Fibroblast of lung (primary cell): ENCODE measurements around the gene LINC00305.

Experiments
- EZH2 ChIP-seq: IDR thresholded peaks from 2 replicates; pipeline ENCODE4 v1.5.1; 2012; ENCODE audit warnings: low read length, control low read depth, mild to moderate bottlenecking; ENCODE audit errors: missing control alignments
- TF ChIP-seq, protein P1 (sequence below), 2 donors: IDR thresholded peaks in 1 of 2; conservative IDR thresholded peaks in 1 of 2; 1 replicate in 1 of 2; 2 replicates in 1 of 2; pipeline ENCODE4 v1.5.1; 2011 to 2012; ENCODE audit warnings: low read length in 2 of 2, control low read depth in 1 of 2, inconsistent platforms in 1 of 2, low read depth in 1 of 2, mild to moderate bottlenecking in 1 of 2

DNA sequence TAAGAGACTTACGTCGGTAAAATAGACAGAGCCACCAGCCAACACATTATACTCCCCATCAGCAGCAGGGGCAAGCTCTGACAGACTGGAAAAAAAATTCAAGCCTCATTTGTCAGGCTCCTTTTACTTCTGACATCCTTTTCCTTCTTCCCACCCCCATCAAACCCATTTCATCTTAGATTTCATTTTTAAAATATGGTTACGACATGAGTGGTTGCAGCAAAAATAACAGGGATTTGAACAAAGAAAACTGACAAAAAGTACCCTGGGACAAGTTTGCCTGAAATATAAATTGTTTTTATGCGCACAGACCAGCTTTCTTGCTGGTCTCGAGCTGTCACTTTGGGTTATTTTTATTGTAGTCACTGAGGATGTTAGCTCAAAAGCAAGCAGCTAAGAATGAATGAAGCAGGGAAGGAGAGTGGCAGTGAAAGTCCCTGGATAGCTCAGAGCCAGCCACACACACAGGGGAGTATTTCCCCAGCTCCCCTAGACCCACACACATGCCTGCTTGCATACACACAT, 30.7 kb upstream of the LINC00305 start:
- TF ChIP-seq, protein P1, sequence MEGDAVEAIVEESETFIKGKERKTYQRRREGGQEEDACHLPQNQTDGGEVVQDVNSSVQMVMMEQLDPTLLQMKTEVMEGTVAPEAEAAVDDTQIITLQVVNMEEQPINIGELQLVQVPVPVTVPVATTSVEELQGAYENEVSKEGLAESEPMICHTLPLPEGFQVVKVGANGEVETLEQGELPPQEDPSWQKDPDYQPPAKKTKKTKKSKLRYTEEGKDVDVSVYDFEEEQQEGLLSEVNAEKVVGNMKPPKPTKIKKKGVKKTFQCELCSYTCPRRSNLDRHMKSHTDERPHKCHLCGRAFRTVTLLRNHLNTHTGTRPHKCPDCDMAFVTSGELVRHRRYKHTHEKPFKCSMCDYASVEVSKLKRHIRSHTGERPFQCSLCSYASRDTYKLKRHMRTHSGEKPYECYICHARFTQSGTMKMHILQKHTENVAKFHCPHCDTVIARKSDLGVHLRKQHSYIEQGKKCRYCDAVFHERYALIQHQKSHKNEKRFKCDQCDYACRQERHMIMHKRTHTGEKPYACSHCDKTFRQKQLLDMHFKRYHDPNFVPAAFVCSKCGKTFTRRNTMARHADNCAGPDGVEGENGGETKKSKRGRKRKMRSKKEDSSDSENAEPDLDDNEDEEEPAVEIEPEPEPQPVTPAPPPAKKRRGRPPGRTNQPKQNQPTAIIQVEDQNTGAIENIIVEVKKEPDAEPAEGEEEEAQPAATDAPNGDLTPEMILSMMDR (conservative IDR thresholded peaks at IDR 0.05 in 1 of 2, IDR thresholded peaks at IDR 0.05 in 1 of 2; ENCODE audit: low read depth in 1 of 2, low read length in 2 of 2): no peak
- no peak for TF ChIP-seq EZH2
